ENCODE data around the gene TRMT10C.
"Not testable (repeated sequence)": the region's sequence is repeated elsewhere in the genome, so short reads cannot be mapped to it uniquely, and the experiment has no call there.

Gene TRMT10C

DNA sequence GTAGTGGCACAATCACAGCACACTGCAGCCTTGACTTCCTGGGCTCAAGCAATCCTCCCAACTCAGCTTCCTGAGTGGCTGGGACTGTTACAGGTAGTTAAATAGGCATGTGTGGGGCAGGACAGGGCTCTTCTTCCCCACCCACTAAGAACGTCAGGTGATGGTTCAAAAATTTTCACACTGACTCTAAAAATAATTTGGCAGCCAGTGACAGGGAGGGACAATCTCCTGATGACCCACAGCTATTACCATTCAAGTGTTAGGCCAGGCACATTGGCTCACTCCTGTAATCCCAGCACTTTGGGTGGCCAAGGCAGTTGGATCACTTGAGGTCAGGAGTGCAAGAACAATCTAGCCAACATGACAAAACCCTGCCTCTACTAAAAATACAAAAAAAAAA lies 12.2 kb upstream of the TRMT10C start:
- no peak for DNase-seq

DNA sequence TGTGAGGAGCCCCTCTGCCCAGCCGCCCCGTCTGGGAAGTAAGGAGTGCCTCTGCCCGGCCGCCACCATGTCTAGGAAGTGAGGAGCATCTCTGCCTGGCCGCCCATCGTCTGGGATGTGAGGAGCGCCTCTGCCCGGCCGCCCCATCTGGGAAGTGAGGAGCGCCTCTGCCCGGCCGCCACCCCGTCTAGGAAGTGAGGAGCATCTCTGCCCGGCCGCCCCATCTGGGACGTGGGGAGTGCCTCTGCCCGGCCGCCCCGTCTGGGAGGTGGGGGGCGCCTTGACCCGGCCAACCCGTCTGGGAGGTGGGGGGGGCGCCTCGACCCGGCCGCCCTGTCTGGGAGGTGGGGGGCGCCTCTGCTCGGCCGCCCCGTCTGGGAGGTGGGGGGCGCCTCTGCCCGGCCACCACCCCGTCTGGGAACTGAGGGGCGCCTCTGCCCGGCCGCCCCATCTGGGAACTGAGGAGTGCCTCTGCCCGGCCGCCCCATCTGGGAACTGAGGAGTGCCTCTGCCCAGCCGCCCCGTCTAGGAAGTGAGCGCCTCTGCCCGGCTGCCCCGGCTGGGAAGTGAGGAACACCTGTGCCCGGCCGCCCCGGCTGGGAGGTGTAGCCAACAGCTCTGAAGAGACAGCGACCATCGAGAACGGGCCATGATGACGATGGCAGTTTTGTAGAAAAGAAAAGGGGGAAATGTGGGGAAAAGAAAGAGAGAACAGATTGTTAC lies 10.1 kb upstream of the TRMT10C start:
- DNase-seq: not testable (repeated sequence)

DNA sequence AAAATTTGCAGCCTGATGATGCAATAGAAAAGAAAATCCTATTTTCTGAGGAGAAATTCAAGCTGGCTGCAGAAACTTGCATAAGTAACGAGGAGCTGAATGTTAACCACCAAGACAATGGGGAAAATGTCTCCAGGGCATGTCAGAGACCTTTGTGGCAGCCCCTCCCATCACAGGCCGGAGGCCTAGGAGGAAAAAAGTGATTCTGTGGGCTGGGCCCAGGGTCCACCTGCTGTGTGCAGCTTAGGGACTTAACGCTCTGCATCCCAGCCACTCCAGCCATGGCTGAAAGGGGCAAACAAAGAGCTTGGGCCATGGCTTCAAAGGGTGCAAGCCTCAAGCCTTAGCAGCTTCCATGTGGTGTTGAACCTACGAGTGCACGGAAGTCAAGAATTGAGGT lies 8.3 kb upstream of the TRMT10C start:
- DNase-seq: not testable (repeated sequence)

DNA sequence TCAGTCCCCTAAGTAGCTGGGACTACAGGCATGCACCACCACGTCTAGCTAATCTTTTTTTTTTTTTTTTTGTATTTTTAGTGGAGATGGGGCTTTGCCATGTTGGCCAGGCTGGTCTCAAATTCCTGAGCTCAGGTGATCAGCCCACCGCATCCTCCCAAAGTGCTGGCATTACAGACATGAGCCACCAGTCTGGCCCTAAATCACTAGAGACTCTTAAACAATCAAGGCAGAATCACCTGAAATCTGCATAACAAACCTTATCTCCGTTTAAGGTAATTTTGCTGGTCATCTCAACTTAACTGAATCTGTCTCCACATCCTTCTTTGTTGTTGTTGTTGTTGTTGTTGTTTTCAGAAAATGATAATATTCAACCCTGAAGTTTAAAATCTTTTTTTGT lies 5.6 kb upstream of the TRMT10C start:
- DNase-seq: no peak

DNA sequence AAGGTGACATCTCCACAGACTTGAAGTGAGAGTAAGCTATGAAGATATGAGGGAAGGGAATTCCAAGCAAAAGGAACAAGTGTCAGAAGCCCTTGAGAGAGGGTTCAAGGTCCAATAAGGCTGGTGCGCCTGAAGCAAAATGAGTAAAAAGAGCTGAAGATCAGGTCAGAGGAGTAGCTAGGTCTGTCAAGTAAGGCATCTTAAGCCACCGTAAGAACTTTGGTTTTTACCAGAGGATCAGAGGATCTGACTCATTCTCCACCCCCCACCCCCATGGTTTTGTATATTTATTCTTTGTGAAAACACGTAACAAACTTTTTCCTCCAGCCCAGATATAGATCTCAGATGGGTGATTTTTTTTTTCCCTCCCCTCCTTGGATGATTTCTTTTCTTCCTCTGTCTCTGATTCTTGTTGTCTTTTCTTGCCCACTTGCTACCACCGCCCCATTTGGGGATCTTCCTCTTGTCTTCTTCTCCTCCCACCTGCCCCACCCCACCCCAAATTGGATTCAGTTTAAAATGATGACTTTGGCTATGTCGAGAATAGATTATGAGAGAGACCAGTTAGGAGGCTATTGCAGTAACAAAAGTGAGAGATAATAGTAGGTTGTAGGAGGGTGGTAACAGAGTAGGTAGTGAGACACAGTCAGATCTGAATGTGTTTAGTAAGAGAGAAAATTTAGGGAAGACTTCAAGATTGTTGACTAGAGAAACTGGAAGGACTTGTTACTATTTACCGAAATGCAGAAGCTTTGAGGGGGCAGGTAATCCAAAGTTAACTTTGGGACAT lies 6.1 kb downstream of the TRMT10C start:
- peak; percentile 59 for DNase-seq

DNA sequence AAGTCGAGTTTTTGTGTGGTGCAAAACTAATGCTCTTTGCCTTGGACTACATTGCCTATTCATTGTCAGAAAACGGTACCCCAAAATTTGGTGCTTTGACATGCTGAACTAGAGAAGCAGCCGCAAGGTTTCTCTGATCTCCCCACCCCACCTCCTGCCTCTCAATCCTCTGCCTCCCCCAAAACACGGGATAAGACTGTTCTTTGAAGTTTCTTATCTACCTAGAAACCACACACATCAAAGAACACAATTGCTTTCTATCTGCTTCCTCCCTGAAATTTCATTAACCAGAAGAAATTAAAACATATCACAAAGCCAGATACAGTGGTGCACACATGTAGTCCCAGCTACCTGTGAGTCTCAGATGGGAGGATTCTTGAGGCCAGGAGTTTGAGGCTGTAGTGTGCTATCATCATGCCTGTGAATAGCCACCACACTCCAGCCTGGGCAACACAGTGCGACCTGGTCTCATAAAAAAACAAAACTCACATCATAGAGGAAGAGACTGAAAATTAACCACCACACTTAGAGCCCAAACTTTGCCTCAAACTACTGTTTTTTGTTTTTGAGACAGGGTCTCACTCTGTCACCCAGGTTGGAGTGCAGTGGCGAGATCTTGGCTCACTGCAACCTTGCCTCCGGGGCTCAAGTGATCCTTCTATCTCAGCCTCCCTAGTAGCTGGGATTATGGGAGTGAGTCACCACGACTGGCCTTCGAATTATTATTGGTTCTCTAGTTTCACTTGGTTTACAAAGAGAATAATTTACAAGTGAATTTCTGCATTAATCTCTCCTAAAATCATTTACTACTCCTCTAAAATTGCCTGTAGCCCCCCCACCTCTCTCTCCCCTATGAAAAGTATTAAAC lies 9.6 kb downstream of the TRMT10C start:
- no peak for DNase-seq

DNA sequence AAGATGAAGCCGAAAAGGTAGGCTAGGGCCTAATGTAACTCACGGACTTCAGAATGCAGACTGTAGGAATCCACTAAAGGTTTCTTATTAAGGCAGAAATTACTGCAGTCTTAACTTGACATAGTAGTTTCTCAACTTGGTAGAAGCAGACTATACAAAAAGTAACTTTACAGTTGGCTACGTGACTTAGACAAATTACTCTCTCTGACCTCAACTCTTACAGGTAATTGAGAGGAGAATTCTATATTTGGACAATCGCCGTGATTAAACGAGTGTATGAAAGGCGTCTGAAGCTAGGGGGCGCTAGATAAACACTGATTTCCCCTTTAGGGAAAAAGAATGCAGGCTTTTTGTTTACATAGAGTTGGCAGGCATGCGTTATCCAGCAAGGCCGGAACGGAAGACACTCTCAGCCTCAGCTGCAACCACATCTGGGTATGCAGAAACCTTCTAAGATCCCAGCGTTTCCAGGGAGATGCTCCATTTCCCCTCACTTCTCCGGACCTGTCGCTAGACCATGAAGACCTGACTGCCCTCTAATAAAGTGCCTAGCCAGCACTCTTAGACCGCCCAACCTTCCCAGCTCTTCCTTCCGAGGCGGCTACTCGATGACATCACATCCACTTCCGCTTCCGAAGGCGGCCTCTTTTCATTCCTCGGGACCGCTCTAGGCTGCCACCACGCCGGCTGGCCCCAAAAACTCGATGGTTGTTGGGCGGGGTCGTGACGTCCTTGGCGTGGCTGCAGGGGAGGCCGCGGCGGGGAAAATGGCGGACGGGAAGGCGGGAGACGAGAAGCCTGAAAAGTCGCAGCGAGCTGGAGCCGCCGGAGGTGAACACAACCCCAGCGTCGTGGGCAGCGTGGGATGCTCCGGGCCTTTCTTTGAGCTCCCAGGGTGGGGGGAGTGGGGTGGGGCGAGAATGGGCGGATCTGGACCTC lies 12.1 kb downstream of the TRMT10C start, which contains the start of gene PCNP:
Gene PCNP, plus strand, starts transcription at position 732 of the 939 bp plus-strand sequence. Its CDS starts 36 bp downstream, at position 768.
- peak; percentile 100 for DNase-seq

DNA sequence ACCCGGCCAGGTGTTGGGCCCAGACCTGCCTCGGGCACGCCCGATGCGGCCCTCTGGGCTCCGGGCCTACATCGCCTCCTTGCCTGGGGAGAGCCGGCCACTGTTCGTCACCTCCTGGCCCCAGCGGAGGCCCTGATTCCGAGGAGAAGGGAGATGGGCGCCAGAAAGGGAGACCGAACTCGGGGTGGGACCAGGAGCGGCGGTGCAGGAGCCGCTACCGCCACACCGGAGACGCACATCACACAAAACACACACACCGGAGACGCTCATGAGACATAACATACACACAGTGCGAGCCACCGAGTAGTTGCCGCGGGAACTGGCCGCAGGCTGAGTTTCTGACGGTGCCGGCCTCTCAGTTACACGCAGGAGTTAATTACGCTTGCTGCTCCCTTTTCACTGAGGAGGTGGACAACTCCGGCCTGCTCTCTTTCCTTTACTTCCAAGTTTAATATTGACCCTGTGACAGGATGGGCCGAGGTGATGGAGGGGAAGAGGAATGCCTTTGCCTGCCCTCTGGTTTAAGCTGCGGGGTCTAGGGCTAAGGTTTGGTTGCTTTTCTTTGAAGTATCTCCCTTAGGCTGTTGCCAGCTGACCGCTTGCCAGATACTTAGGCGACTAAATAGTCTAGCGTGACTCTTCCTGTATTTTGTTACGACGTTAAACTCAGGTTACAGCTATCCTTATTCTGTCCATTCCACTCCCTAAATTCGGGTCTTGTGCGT lies 12.9 kb downstream of the TRMT10C start:
- no peak for DNase-seq

DNA sequence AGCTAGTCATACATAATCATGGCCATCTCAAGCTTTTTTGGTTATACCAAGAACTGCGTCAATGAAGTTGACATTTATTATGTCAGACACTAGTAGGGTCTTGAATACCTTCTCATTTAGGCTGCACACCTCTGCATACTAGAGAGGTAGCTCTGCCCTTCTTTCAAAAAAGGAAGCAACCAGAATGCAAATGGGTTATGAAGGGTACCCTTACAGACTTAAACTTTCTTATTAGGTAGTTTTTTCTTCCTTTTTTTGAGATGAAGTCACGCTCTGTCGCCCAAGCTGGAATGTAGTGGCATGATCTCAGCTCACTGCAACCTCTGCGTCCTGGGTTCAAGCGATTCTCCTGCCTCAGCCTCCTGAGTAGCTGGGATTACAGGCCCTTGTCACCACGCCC lies 15.6 kb downstream of the TRMT10C start:
- DNase-seq: no peak

DNA sequence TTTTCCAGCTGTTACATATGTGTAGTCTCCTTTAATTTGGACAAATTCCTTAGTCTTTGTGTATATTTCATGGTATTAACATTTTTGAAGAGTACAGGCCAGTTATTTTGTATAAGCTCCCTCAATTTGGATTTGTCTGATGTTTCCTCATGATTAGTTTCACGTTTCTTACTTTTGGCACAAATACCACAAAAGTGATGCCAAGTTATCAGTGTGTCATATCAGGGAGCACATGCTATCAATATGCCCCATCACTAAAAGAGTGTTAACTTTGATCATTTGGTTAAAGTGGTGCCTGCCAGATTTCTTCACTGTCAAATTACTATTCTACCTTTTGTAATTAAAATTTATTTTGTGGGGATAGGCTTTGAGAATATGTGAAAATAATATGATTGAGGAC lies 26.9 kb downstream of the TRMT10C start:
- no peak for DNase-seq

DNA sequence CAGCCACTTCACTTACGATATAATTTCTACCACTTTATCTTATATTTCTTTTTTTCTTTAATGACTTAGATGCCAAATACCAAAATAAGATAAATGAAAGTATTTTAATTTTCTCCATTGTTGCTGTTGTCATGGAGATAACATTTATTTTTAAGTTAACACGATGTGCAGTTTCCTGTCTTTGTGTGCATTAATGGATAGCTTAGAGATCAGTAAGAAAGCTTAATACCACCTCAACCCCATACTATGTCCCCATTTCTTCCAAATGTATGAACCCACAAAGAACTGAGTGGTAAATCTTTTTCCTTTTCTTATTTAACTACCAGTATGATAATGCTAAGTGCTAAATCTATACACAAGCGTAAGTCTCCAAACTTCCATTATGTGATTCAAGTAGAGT lies 29.4 kb downstream of the TRMT10C start:
- no peak for DNase-seq

DNA sequence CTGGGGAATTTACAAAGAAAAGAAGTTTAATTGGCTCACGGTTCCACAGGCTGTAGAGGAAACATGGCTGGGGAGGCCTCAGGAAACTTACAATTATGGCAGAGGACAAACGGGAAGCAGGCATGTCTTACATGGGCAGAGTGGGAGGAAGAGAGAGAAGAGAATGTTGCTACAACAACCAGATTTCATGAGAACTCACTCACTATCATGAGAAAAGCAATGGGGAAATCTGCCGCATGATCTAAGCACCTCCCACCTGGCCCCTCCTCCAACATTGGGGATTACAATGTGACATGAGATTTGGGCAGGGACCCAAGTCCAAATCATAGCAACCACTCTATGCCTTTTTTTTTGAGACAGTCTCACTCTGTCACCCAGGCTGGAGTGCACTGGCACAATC lies 41.1 kb downstream of the TRMT10C start:
- DNase-seq: no peak

DNA sequence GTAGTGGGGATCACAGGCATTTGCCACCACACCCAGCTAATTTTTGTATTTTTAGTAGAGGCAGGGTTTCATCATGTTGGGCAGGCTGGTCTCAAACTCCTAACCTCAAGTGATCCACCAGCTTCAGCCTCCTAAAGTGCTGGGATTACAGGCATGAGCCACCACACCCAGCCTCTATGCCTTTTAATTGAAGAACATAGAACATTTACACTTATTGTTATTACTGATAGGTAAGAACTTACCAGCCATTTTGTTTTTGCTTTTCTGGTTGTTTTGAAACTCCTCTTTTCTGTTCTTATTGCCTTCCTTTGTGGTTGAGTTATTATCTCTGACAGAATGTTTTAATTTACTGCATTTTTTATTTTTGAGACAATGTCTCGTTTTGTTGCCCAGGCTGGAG lies 41.5 kb downstream of the TRMT10C start:
- no peak for DNase-seq

DNA sequence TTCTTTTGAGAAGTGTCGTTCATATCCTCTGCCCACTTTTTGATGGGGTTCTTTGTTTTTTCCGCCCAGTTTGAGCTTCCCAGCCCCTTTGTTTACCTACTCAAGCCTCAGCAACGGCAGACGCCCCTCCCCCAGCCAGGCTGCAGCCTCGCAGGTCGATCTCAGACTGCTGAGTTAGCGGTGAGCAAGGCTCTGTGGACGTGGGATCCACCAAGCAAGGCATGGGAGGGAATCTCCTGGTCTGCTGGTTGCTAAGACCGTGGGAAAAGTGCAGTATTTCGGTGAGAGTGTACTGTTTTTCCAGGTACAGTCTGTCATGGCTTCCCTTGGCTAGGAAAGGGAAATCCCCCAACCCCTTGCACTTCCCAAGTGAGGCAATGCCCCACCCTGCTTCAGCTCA lies 43.7 kb downstream of the TRMT10C start:
- not testable (repeated sequence) for DNase-seq

DNA sequence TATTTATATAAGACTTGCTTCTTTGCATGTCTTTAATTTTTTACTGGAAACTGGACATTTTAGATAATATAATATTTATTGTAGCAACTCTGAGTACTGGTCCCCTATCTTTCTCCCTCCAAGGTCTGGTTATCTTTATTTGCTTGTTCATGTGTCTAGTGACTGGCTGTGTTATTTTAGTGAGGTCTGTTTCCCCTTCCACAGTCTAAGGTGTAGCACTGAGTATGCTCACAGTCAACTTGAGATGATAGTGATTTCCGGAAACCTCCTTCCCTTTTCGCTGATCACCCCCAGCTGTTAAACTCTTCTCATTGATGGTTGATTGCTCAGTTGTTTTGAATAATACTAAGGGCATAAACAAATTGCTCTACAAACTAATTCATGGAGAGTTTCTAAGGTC lies 49.4 kb downstream of the TRMT10C start:
- DNase-seq: no peak

DNA sequence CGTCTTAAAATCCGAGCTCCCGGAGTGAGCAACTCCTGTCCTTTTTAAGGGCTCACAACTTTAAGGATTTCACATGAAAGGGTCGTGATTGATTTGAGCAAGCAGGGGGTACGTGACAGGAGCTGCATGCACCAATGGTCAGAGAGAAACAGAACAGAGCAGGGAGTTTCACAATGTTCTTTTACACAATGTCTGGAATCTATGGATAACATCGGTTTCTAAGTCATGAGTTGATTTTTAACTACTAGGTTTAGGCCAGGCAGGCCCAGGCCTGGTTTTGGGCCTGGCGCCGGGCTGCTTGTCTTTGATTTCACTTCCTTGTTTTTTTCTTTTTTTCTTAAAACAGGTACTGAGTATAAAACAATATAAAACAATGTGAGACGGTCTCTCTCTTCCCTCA lies 51.3 kb downstream of the TRMT10C start:
- not testable (repeated sequence) for DNase-seq

DNA sequence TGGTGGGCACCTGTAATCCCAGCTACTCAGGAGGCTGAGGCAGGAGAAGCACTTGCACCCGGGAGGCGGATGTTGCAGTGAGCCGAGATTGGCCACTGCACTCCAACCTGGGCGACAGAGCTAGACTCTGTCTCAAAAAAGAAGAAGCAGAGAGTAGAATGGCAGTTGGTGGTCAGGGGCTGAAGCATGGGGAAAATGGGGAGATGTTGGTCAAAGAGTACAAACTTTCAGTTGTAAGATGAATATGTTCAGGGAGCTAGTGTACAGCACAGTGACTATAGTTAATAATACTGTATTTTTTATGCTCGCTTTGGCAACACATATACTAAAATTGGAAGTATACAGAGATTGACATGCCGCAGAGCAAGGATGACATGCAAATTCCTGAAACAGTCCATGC lies 53.9 kb downstream of the TRMT10C start:
- DNase-seq: no peak

All from activated naive CD4-positive, alpha-beta T cell treated with Interleukin-2 at 50 U/mL for 16 hours (primary cell).